Activated naive CD8-positive, alpha-beta T cell treated with anti-CD3 and anti-CD28 coated beads, Interleukin-2, amount 50 U/mL, for 24 hours (primary cell): Measurements from ENCODE around the gene RPL28.

Experiments
- ATAC-seq: fragments of 150-1000 bp; cut with Tn5 transposase; one replicate; pipeline ENCODE4 v1.10.0; 2021
- DNase-seq: peaks from one replicate; pipeline ENCODE4 v3.0.0; 2021
- H3K27ac Mint-ChIP-seq: one replicate; pipeline ENCODE4 v1.8.0; 2021; ENCODE audit warnings: mild to moderate bottlenecking, mixed read lengths
- H3K27me3 Mint-ChIP-seq: one replicate; pipeline ENCODE4 v1.8.0; 2021; ENCODE audit warnings: mixed read lengths
- H3K36me3 Mint-ChIP-seq: one replicate; pipeline ENCODE4 v1.8.0; 2021; ENCODE audit warnings: low read depth, mixed read lengths
- H3K4me1 Mint-ChIP-seq: one replicate; pipeline ENCODE4 v1.8.0; 2021; ENCODE audit warnings: mixed read lengths
- H3K4me3 Mint-ChIP-seq: one replicate; pipeline ENCODE4 v1.8.0; 2021; ENCODE audit warnings: mild to moderate bottlenecking, moderate library complexity, mixed read lengths
- H3K9me3 Mint-ChIP-seq: one replicate; pipeline ENCODE4 v1.8.0; 2021; ENCODE audit warnings: mixed read lengths

The RPL28 gene

GRCh38 chr19:55362174-55362989 is 23.4 kb upstream of the RPL28 start:
- H3K4me3 Mint-ChIP-seq = no peak overlapping the region
- peaks cover 2% of the 10 kb centered on the region for H3K27me3 Mint-ChIP-seq
- H3K4me1 Mint-ChIP-seq = no peaks in the 10 kb centered on the region
- H3K9me3 Mint-ChIP-seq = no peaks in the 10 kb centered on the region
- ATAC-seq = no peak
- H3K27ac Mint-ChIP-seq = no peak overlapping the region
- H3K36me3 Mint-ChIP-seq = no peaks in the 10 kb centered on the region
- DNase-seq = no peak

- no peak within 1 kb of the TSS for H3K4me3 Mint-ChIP-seq
- no peaks in the 10 kb centered on the region for H3K9me3 Mint-ChIP-seq
- H3K36me3 Mint-ChIP-seq = no peaks in the 10 kb centered on the region
- no peaks in the 10 kb centered on the region for H3K4me1 Mint-ChIP-seq
- no peak for ATAC-seq
- peaks cover 4% of the 10 kb centered on the region for H3K27me3 Mint-ChIP-seq
- DNase-seq = no peak
- no peak within 1 kb of the TSS for H3K27ac Mint-ChIP-seq
Measured at GRCh38 chr19:55362990-55363716, 22.6 kb upstream of the RPL28 start, which contains the start of gene GARIN5B. GARIN5B (minus strand) TSS chr19:55363260; CDS start chr19:55363066, 194 bp downstream.

- no peaks in the 10 kb centered on the region for H3K36me3 Mint-ChIP-seq
- ATAC-seq = no peak
Measured at GRCh38 chr19:55365245-55365644, 20.5 kb upstream of the RPL28 start.

DNA sequence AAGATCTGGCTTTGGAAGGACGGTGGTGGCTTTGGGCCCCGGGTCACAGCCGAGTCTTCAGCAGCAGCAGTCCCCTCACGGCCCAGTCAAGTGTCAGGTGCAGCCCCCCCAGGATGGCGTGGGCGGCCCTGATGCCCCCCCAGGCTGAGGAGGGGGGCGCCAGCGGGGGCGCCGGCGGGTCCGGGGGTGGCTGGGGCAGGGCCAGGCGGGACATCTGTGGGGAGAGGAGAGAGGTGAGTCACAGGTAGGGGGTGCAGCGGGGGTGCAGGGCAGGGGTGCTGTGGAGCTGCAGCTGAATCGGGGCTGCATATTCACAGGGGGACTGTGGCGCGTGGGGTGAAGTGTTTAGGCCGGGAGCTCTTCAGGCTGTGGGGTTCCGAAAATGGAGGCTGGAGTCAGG is 19.8 kb upstream of the RPL28 start:
- no peak for ATAC-seq
- H3K27me3 Mint-ChIP-seq = peaks cover 15% of the 10 kb centered on the region
- H3K4me3 Mint-ChIP-seq = no peak overlapping the region
- H3K27ac Mint-ChIP-seq = no peak overlapping the region
- H3K4me1 Mint-ChIP-seq = peaks cover 10% of the 10 kb centered on the region
- peaks cover under 1% of the 10 kb centered on the region for H3K36me3 Mint-ChIP-seq
- no peak for DNase-seq
- no peaks in the 10 kb centered on the region for H3K9me3 Mint-ChIP-seq

More at GRCh38 chr19:55365245-55365644, 20.5 kb upstream of the RPL28 start:
- no peak for DNase-seq
- no peak overlapping the region for H3K4me3 Mint-ChIP-seq
- H3K4me1 Mint-ChIP-seq = peaks cover 4% of the 10 kb centered on the region
- H3K9me3 Mint-ChIP-seq = no peaks in the 10 kb centered on the region
- peaks cover 9% of the 10 kb centered on the region for H3K27me3 Mint-ChIP-seq
- H3K27ac Mint-ChIP-seq = no peak overlapping the region

DNA sequence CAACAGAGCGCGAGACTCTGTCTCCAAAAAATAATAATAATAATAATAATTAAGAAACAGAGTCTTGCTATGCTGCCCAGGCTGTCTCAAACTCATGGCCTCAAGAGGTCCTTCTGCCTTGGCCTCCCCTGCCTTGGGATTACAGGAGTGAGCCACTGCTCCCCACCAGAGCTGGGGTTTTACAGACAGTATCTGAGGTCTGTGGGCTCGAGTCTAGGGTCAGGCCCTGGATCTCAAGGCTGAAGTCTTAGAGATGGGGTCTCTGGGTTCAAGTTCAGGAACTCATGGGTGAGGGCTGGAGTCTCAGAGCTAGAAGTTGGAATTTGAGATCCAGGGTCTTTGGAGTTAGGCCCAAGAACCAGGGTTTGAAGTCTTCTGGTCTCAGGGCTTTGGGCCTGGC is 18.9 kb upstream of the RPL28 start:
- H3K27me3 Mint-ChIP-seq = peaks cover 23% of the 10 kb centered on the region
- no peak overlapping the region for H3K27ac Mint-ChIP-seq
- peaks cover 2% of the 10 kb centered on the region for H3K36me3 Mint-ChIP-seq
- DNase-seq (no peak), ATAC-seq (no peak)
- peaks cover 12% of the 10 kb centered on the region for H3K4me1 Mint-ChIP-seq
- H3K9me3 Mint-ChIP-seq = no peaks in the 10 kb centered on the region
- H3K4me3 Mint-ChIP-seq = no peak overlapping the region

DNA sequence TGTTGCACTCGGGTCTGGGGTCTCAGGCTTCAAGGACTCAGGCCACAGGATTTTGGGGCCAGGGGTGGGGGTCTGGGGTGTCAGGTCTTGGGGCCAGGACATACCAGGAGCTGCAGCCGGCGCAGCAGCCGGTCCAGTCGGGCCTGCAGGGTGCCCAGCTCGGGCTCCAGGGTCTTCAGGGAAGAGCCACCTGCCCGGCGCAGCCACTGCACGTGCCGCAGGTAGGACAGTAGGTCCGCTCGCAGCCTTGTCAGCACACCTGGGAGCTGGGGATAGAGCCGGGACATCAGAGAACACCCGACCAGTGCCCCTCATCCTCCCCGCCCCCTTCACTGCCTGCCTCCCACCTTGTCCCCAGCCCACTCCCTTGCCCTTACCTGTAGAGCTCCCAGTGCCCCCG is 17.6 kb upstream of the RPL28 start:
- Mint-ChIP-seq H3K27me3 (peaks cover 31% of the 10 kb centered on the region), H3K4me3 (no peak overlapping the region), H3K36me3 (peaks cover 2% of the 10 kb centered on the region), H3K4me1 (peaks cover 17% of the 10 kb centered on the region), H3K27ac (no peak overlapping the region), H3K9me3 (no peaks in the 10 kb centered on the region)
- ATAC-seq (no peak), DNase-seq (no peak)

GRCh38 chr19:55368701-55369563 is 16.8 kb upstream of the RPL28 start:
- peaks cover 2% of the 10 kb centered on the region for H3K36me3 Mint-ChIP-seq
- peaks cover 37% of the 10 kb centered on the region for H3K27me3 Mint-ChIP-seq
- H3K4me1 Mint-ChIP-seq = peaks cover 22% of the 10 kb centered on the region
- no peak for DNase-seq
- H3K9me3 Mint-ChIP-seq = no peaks in the 10 kb centered on the region
- no peak for ATAC-seq
- no peak overlapping the region for H3K27ac Mint-ChIP-seq
- no peak overlapping the region for H3K4me3 Mint-ChIP-seq

DNA sequence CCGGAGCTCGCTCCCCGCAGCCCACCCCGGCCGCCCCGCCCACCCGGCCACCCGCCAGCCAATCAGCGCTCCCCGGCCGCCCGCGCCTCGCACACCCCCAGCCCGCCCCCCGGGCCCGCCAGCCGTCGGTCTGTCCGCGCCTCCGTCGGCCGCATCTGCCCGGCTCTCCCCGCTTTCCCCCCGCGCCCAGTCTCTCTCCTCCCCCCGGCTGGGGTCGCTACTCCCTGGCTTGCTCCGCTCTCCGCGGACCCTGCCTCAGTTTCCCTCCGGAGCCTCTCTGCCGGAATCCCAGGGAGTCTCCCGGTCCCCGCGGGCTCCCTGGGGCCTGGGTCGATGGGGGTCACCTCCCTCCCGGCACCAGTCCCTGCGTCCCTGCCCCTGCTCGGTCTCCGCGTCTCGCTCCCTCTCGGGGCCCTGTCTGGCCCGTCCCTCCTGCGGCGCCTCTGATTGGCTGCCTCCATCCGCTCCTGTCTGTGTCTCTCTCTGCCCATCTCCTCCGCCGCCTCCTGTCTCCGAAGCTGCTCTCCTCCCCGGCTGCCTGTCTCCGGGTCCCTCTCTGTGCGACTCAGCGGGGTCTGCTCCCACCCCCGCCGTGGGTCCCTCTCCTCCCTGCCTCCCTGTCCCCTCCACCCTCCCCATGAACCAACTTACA is 16.0 kb upstream of the RPL28 start:
- DNase-seq = peak; percentile 50
- H3K4me1 Mint-ChIP-seq = peaks cover 22% of the 10 kb centered on the region

GRCh38 chr19:55370305-55370988 is 15.3 kb upstream of the RPL28 start, which contains the start of gene IL11:
IL11 (minus strand) TSS chr19:55370463; CDS start chr19:55370310, 153 bp downstream.
- ATAC-seq = no peak

More for the DNA sequence above, 16.0 kb upstream of the RPL28 start:
- Mint-ChIP-seq H3K27ac (no peak overlapping the region), H3K9me3 (no peaks in the 10 kb centered on the region), H3K4me3 (peak overlapping the region; percentile 71), H3K27me3 (peaks cover 38% of the 10 kb centered on the region), H3K36me3 (peaks cover 2% of the 10 kb centered on the region)
- peak; percentile 63 for ATAC-seq

GRCh38 chr19:55372316-55373081 is 13.2 kb upstream of the RPL28 start:
- DNase-seq (peak; percentile 53), ATAC-seq (peak; percentile 65)
- Mint-ChIP-seq H3K9me3 (no peaks in the 10 kb centered on the region), H3K27ac (no peak overlapping the region), H3K4me1 (peaks cover 22% of the 10 kb centered on the region), H3K4me3 (no peak overlapping the region), H3K36me3 (peaks cover 2% of the 10 kb centered on the region), H3K27me3 (peaks cover 41% of the 10 kb centered on the region)

More at GRCh38 chr19:55370305-55370988, 15.3 kb upstream of the RPL28 start, which contains the start of gene IL11:
- H3K27me3 Mint-ChIP-seq = peaks cover 40% of the 10 kb centered on the region
- H3K4me3 Mint-ChIP-seq = peak within 1 kb of the TSS; percentile 71
- H3K27ac Mint-ChIP-seq = no peak within 1 kb of the TSS
- DNase-seq = no peak
- peaks cover 2% of the 10 kb centered on the region for H3K36me3 Mint-ChIP-seq
- H3K9me3 Mint-ChIP-seq = no peaks in the 10 kb centered on the region
- peaks cover 22% of the 10 kb centered on the region for H3K4me1 Mint-ChIP-seq

DNA sequence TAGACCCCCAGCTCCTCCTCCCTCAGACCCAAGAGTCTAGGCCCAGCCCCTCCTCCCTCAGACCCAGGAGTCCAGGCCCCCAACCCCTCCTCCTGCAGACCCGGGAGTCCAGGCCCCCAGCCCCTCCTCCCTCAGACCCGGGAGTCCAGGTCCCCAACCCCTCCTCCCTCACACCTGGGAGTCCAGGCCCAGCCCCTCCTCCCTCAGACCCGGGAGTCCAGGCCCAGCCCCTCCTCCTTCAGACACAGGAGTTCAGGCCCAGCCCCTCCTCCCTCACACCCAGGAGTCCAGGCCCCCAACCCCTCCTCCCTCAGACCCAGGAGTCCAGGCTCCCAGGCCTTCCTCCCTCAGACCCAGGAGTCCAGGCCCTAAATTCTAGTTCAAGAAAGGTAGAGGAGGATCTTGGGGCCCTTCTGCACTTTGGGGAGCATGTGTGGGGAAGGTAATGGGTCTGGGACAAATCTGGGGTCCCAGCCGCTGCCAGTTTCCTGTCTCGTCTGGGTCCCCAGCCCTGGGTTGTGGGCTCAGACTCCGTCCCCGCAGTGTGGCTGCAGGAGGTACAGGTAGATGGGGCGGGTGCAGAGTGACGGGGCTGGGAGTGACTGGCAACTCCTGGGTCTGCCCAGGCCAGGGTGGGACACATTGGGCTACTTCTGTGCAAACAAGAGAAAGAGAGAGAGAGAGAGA is 12.3 kb upstream of the RPL28 start:
- Mint-ChIP-seq H3K4me1 (peaks cover 22% of the 10 kb centered on the region), H3K9me3 (no peaks in the 10 kb centered on the region), H3K36me3 (peaks cover 2% of the 10 kb centered on the region), H3K27me3 (peaks cover 39% of the 10 kb centered on the region), H3K27ac (no peak overlapping the region), H3K4me3 (no peak overlapping the region)
- no peak for ATAC-seq
- DNase-seq = no peak

GRCh38 chr19:55373993-55374757 is 11.6 kb upstream of the RPL28 start:
- no peak for ATAC-seq
- no peak overlapping the region for H3K4me3 Mint-ChIP-seq
- peaks cover 2% of the 10 kb centered on the region for H3K36me3 Mint-ChIP-seq
- no peak for DNase-seq
- H3K9me3 Mint-ChIP-seq = no peaks in the 10 kb centered on the region
- peaks cover 22% of the 10 kb centered on the region for H3K4me1 Mint-ChIP-seq
- H3K27ac Mint-ChIP-seq = no peak overlapping the region
- H3K27me3 Mint-ChIP-seq = peaks cover 39% of the 10 kb centered on the region
